Measurements from ENCODE around the gene MAPK4. TPM values are rescaled to one million over a fixed set of nuclear protein-coding genes. Genes with fewer than 3 reads are reported as not detected.
A peak's percentile ranks its signal among the peaks of the same experiment; 100 is the strongest.
"Not testable (repeated sequence)": the region's sequence is repeated elsewhere in the genome, so short reads cannot be mapped to it uniquely, and the experiment has no call there.

MAPK4 gene
- total RNA-seq, 1 donor from 2014 or later, result 5.7 TPM

- H3K4me3 ChIP-seq (ENCODE audit: low read length in 3 of 3), result no peak overlapping the region
- no peaks in the 10 kb centered on the region for H3K36me3 ChIP-seq (ENCODE audit: control insufficient read depth in 3 of 3, insufficient read depth in 3 of 3, low read length in 3 of 3)
- no peaks in the 10 kb centered on the region for H3K27me3 ChIP-seq (ENCODE audit: control insufficient read depth in 3 of 3, insufficient read depth in 3 of 3, low read length in 3 of 3)
- no peaks in the 10 kb centered on the region for H3K9me3 ChIP-seq (ENCODE audit: control insufficient read depth in 3 of 3, low read length in 3 of 3)
- no peaks in the 10 kb centered on the region for H3K4me1 ChIP-seq (ENCODE audit: control insufficient read depth in 3 of 3, insufficient read depth in 3 of 3, low read length in 3 of 3)
- no peak overlapping the region for H3K9ac ChIP-seq (ENCODE audit: low read depth in 1 of 3, low read length in 3 of 3)
- no peak overlapping the region for H3K27ac ChIP-seq (ENCODE audit: low read depth, low read length)
Measured at GRCh38 chr18:50548160-50548559, 11.7 kb upstream of the MAPK4 start.

GRCh38 chr18:50551651-50552050 lies 8.2 kb upstream of the MAPK4 start:
- not testable (repeated sequence) for H3K27ac ChIP-seq (ENCODE audit: low read depth, low read length)

GRCh38 chr18:50558157-50558556 lies 1.7 kb upstream of the MAPK4 start:
- Histone ChIP-seq H3K27me3 (ENCODE audit: control insufficient read depth in 3 of 3, insufficient read depth in 3 of 3, low read length in 3 of 3) (peaks cover 9 to 12% (median 12%) of the 10 kb centered on the region in 3 donors), H3K9me3 (ENCODE audit: control insufficient read depth in 3 of 3, low read length in 3 of 3) (peaks cover 0 to 7% (median 4%) of the 10 kb centered on the region in 3 donors), H3K27ac (ENCODE audit: low read depth, low read length) (no peak overlapping the region), H3K4me3 (ENCODE audit: low read length in 3 of 3) (no peak overlapping the region), H3K36me3 (ENCODE audit: control insufficient read depth in 3 of 3, insufficient read depth in 3 of 3, low read length in 3 of 3) (no peaks in the 10 kb centered on the region), H3K4me1 (ENCODE audit: control insufficient read depth in 3 of 3, insufficient read depth in 3 of 3, low read length in 3 of 3) (peaks cover 5 to 15% (median 7%) of the 10 kb centered on the region in 3 donors), H3K9ac (ENCODE audit: low read depth in 1 of 3, low read length in 3 of 3) (no peak overlapping the region)

More at GRCh38 chr18:50551651-50552050, 8.2 kb upstream of the MAPK4 start:
- H3K4me3 ChIP-seq (ENCODE audit: low read length in 3 of 3); H3K9me3 ChIP-seq (ENCODE audit: control insufficient read depth in 3 of 3, low read length in 3 of 3); H3K9ac ChIP-seq (ENCODE audit: low read depth in 1 of 3, low read length in 3 of 3); H3K27me3 ChIP-seq (ENCODE audit: control insufficient read depth in 3 of 3, insufficient read depth in 3 of 3, low read length in 3 of 3); H3K4me1 ChIP-seq (ENCODE audit: control insufficient read depth in 3 of 3, insufficient read depth in 3 of 3, low read length in 3 of 3); H3K36me3 ChIP-seq (ENCODE audit: control insufficient read depth in 3 of 3, insufficient read depth in 3 of 3, low read length in 3 of 3): not testable (repeated sequence)

GRCh38 chr18:50558948-50559751 lies 737 bp upstream of the MAPK4 start:
- Histone ChIP-seq H3K4me1 (ENCODE audit: control insufficient read depth in 3 of 3, insufficient read depth in 3 of 3, low read length in 3 of 3) (peaks cover 5 to 15% (median 7%) of the 10 kb centered on the region in 3 donors), H3K36me3 (ENCODE audit: control insufficient read depth in 3 of 3, insufficient read depth in 3 of 3, low read length in 3 of 3) (no peaks in the 10 kb centered on the region), H3K9me3 (ENCODE audit: control insufficient read depth in 3 of 3, low read length in 3 of 3) (peaks cover 0 to 7% (median 4%) of the 10 kb centered on the region in 3 donors), H3K27ac (ENCODE audit: low read depth, low read length) (no peak overlapping the region), H3K27me3 (ENCODE audit: control insufficient read depth in 3 of 3, insufficient read depth in 3 of 3, low read length in 3 of 3) (peaks cover 9 to 21% (median 12%) of the 10 kb centered on the region in 3 donors), H3K9ac (ENCODE audit: low read depth in 1 of 3, low read length in 3 of 3) (peak overlapping the region in 2 of 3 donors; percentile 32 to 79), H3K4me3 (ENCODE audit: low read length in 3 of 3) (peak overlapping the region; percentile 14 to 68 (median 58))

- Histone ChIP-seq H3K27me3 (ENCODE audit: control insufficient read depth in 3 of 3, insufficient read depth in 3 of 3, low read length in 3 of 3) (peaks cover 9 to 22% (median 10%) of the 10 kb centered on the region in 3 donors), H3K4me3 (ENCODE audit: low read length in 3 of 3) (peak overlapping the region; percentile 66 to 77 (median 71)), H3K9me3 (ENCODE audit: control insufficient read depth in 3 of 3, low read length in 3 of 3) (no peaks in the 10 kb centered on the region), H3K4me1 (ENCODE audit: control insufficient read depth in 3 of 3, insufficient read depth in 3 of 3, low read length in 3 of 3) (peaks cover 5 to 15% (median 7%) of the 10 kb centered on the region in 3 donors), H3K9ac (ENCODE audit: low read depth in 1 of 3, low read length in 3 of 3) (peak overlapping the region; percentile 57 to 80 (median 70)), H3K36me3 (ENCODE audit: control insufficient read depth in 3 of 3, insufficient read depth in 3 of 3, low read length in 3 of 3) (no peaks in the 10 kb centered on the region), H3K27ac (ENCODE audit: low read depth, low read length) (no peak overlapping the region)
Measured at GRCh38 chr18:50560681-50561629, 1.1 kb downstream of the MAPK4 start.

GRCh38 chr18:50562258-50562657 lies 2.4 kb downstream of the MAPK4 start:
- Histone ChIP-seq H3K4me1 (ENCODE audit: control insufficient read depth in 3 of 3, insufficient read depth in 3 of 3, low read length in 3 of 3) (peaks cover 5 to 15% (median 7%) of the 10 kb centered on the region in 3 donors), H3K27me3 (ENCODE audit: control insufficient read depth in 3 of 3, insufficient read depth in 3 of 3, low read length in 3 of 3) (peaks cover 10 to 22% (median 11%) of the 10 kb centered on the region in 3 donors)
- H3K27ac ChIP-seq (ENCODE audit: low read depth, low read length); H3K9ac ChIP-seq (ENCODE audit: low read depth in 1 of 3, low read length in 3 of 3); H3K36me3 ChIP-seq (ENCODE audit: control insufficient read depth in 3 of 3, insufficient read depth in 3 of 3, low read length in 3 of 3); H3K9me3 ChIP-seq (ENCODE audit: control insufficient read depth in 3 of 3, low read length in 3 of 3); H3K4me3 ChIP-seq (ENCODE audit: low read length in 3 of 3): not testable (repeated sequence)

GRCh38 chr18:50562686-50563085 lies 2.8 kb downstream of the MAPK4 start:
- Histone ChIP-seq H3K9ac (ENCODE audit: low read depth in 1 of 3, low read length in 3 of 3) (no peak overlapping the region), H3K4me3 (ENCODE audit: low read length in 3 of 3) (no peak overlapping the region), H3K27ac (ENCODE audit: low read depth, low read length) (no peak overlapping the region), H3K36me3 (ENCODE audit: control insufficient read depth in 3 of 3, insufficient read depth in 3 of 3, low read length in 3 of 3) (no peaks in the 10 kb centered on the region), H3K9me3 (ENCODE audit: control insufficient read depth in 3 of 3, low read length in 3 of 3) (no peaks in the 10 kb centered on the region), H3K27me3 (ENCODE audit: control insufficient read depth in 3 of 3, insufficient read depth in 3 of 3, low read length in 3 of 3) (peaks cover 10 to 22% (median 11%) of the 10 kb centered on the region in 3 donors), H3K4me1 (ENCODE audit: control insufficient read depth in 3 of 3, insufficient read depth in 3 of 3, low read length in 3 of 3) (peaks cover 5 to 15% (median 7%) of the 10 kb centered on the region in 3 donors)

GRCh38 chr18:50563376-50563775 lies 3.5 kb downstream of the MAPK4 start:
- no peaks in the 10 kb centered on the region for H3K36me3 ChIP-seq (ENCODE audit: control insufficient read depth in 3 of 3, insufficient read depth in 3 of 3, low read length in 3 of 3)
- H3K27ac ChIP-seq (ENCODE audit: low read depth, low read length), result no peak overlapping the region
- H3K4me3 ChIP-seq (ENCODE audit: low read length in 3 of 3), result no peak overlapping the region
- no peaks in the 10 kb centered on the region for H3K9me3 ChIP-seq (ENCODE audit: control insufficient read depth in 3 of 3, low read length in 3 of 3)
- no peak overlapping the region for H3K9ac ChIP-seq (ENCODE audit: low read depth in 1 of 3, low read length in 3 of 3)
- H3K27me3 ChIP-seq (ENCODE audit: control insufficient read depth in 3 of 3, insufficient read depth in 3 of 3, low read length in 3 of 3), result peaks cover 10 to 22% (median 11%) of the 10 kb centered on the region in 3 donors
- peaks cover 5 to 15% (median 7%) of the 10 kb centered on the region in 3 donors for H3K4me1 ChIP-seq (ENCODE audit: control insufficient read depth in 3 of 3, insufficient read depth in 3 of 3, low read length in 3 of 3)

GRCh38 chr18:50569930-50570329 lies 10.0 kb downstream of the MAPK4 start:
- Histone ChIP-seq H3K4me3 (ENCODE audit: low read length in 3 of 3) (no peak overlapping the region), H3K36me3 (ENCODE audit: control insufficient read depth in 3 of 3, insufficient read depth in 3 of 3, low read length in 3 of 3) (no peaks in the 10 kb centered on the region), H3K27ac (ENCODE audit: low read depth, low read length) (no peak overlapping the region), H3K27me3 (ENCODE audit: control insufficient read depth in 3 of 3, insufficient read depth in 3 of 3, low read length in 3 of 3) (peaks cover 0 to 3% (median 2%) of the 10 kb centered on the region in 3 donors), H3K9me3 (ENCODE audit: control insufficient read depth in 3 of 3, low read length in 3 of 3) (no peaks in the 10 kb centered on the region), H3K4me1 (ENCODE audit: control insufficient read depth in 3 of 3, insufficient read depth in 3 of 3, low read length in 3 of 3) (no peaks in the 10 kb centered on the region), H3K9ac (ENCODE audit: low read depth in 1 of 3, low read length in 3 of 3) (no peak overlapping the region)

All from skeletal muscle tissue (tissue), 4 donors.